ENCODE measurements around the gene SNAP91.

Gene SNAP91

DNA sequence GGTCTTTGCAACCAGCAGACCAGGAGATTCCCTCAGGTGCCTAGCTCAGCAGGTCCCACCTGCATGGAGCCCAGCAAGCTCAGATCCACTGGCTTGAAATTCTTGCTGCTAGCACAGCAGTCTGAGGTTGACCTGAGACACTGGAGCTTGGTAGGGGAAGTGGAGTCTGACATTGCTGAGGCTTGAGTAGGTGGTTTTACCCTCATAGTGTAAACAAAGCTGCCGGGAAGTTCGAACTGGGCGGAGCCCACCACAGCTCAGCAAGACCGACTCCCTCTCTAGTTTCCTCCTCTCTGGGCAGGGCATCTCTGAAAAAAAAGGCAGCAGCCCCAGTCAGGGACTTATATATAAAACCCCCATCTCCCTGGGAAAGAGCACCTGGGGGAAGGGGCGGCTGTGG, 162.3 kb downstream of the SNAP91 start:
- in situ Hi-C loops (cut with HindIII; ENCODE audit: low sequenced_read_pairs), result no loop called here

GRCh38 chr6:83539678-83540077, 169.2 kb downstream of the SNAP91 start:
- in situ Hi-C loops (cut with HindIII; ENCODE audit: low sequenced_read_pairs), result loop anchor here (5.0 kb wide), 1 partner anchor 58 kb away; no protein-coding TSS in a partner anchor

DNA sequence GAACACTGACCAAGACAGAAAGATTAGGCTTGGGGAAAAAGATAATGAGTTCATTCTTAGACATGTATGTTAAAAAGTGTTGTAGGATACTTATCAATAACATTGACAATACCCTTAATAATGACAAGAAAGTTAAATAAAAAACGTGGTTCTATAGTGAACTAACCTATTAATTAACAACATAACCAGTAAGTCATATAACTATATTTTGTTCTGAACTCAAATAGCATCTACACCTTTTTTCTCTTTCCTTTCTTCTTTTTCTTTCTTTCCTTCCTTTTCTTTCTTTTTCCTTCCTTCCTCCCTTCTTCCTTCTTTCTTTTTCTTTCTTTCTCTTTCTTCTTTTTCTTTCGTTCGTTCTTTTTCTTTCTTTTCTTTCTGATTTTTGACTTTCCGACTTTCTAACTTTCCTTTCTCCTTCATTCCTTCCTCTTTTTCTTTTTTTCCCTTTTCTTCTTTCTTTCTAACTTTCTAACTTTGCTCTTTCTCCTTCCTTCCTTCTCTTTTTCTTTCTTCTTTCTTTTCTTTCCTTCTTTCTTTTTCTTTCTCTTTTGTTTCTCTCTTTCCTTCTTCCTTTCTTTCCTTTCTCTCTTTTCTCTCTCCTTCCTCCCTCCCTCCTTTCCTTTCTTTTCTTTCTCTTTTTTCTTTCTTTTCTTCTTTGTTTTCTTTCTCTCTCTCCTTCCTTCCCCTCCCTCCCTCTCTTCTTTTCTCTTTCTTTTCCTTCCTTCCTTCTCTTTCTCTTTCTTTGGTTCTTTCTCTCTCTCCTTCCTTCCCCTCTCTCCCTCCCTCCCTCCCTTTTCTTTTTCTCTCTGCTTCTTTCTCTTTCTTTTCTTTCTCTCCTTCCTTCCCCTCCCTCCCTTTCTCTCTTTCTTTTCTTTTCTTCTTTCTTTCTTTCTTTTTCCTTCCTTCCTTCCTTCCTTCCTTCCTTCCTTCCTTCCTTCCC, 172.0 kb downstream of the SNAP91 start:
- in situ Hi-C loops (cut with HindIII; ENCODE audit: low sequenced_read_pairs), result loop anchor here (5.0 kb wide), 1 partner anchor 60 kb away; no protein-coding TSS in a partner anchor

DNA sequence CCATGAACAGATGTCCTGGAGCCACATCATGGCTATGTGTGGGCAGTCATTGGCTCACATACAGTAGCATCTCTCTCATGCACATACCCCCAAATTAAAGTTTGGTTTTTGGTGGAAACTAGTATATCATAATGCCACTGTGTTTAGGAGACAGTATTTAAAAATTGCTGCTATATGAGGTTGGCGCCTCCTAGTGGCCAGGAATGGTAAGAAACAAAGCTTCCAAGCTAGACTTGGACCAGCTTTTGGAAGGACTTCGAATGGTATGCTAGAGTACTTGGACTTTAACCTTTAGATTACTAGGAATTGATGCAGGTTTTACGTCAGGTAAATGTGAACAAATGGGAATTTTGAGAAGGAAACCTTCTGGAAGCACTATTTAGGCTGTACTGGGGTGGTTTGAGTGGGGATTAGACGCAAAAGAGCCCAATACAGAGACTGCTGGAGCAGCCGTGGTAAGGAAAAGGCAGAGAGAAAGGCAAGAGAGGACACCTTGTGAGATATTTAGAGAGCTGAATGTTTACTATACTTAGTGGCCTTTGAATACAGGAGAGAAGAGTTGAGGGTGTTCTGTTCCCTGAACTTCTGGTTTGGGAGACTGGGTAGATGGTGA, 172.8 kb downstream of the SNAP91 start:
- in situ Hi-C loops (cut with HindIII; ENCODE audit: low sequenced_read_pairs), result loop anchor here (5.0 kb wide), 1 partner anchor 61 kb away; no protein-coding TSS in a partner anchor

GRCh38 chr6:83518816-83519480, 190.0 kb downstream of the SNAP91 start:
- in situ Hi-C loops (cut with HindIII; ENCODE audit: low sequenced_read_pairs), result loop anchor here (25.0 kb wide), 1 partner anchor 107 kb away; no protein-coding TSS in a partner anchor

GRCh38 chr6:83517500-83517899, 191.4 kb downstream of the SNAP91 start:
- in situ Hi-C loops (cut with HindIII; ENCODE audit: low sequenced_read_pairs), result loop anchor here (25.0 kb wide), 1 partner anchor 105 kb away; no protein-coding TSS in a partner anchor

DNA sequence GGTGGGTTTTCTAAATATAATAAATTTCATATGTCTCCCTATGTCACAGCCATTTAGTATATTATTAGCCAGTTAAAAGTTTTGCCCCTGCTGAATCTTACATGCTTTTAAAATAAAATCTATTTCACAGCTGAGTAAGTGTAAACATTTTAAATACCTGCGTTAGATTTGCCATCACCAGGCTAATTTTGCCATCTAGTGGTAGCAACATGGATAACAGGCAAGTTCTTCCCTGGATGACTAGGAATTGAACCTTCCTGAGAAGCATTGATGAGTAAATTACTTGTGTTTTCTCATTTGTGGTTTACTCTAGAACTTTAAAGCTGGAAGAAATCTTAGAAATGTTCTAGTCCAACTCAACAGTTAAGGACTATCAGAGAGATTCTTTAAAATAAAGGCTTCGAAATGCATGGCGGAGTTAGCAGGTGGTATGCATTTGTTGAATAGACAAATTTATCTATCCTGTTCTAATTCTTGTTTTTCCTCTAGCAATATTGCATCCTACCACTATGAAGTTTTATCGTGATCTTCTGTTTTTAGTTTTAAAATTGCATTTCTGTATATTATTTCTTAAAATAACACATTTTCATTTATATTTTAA, 193.9 kb downstream of the SNAP91 start:
- in situ Hi-C loops (cut with HindIII; ENCODE audit: low sequenced_read_pairs), result loop anchor here (5.0 to 25.0 kb wide), 2 partner anchors 103 to 293 kb away; no protein-coding TSS in a partner anchor

DNA sequence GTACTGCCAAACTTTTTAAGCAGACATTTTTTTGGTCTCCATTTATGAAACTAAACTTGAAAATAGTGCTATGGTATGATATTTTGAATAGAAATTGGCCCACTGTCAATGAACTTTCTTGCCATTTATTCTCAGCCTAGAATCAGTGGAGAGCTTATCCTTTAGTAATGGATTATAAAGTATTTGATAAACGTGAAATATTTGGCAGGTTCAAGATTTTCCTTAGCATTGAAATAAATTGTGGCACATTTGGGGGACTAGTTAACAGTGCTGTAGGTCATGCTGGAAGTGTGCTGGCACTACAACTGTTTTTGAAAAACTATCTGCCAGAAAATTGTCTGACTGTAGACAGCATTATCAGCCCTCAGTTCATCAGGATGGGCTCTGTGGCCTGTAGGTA, 194.4 kb downstream of the SNAP91 start:
- in situ Hi-C loops (cut with HindIII; ENCODE audit: low sequenced_read_pairs), result loop anchor here (5.0 to 25.0 kb wide), 2 partner anchors 102 to 292 kb away; no protein-coding TSS in a partner anchor

DNA sequence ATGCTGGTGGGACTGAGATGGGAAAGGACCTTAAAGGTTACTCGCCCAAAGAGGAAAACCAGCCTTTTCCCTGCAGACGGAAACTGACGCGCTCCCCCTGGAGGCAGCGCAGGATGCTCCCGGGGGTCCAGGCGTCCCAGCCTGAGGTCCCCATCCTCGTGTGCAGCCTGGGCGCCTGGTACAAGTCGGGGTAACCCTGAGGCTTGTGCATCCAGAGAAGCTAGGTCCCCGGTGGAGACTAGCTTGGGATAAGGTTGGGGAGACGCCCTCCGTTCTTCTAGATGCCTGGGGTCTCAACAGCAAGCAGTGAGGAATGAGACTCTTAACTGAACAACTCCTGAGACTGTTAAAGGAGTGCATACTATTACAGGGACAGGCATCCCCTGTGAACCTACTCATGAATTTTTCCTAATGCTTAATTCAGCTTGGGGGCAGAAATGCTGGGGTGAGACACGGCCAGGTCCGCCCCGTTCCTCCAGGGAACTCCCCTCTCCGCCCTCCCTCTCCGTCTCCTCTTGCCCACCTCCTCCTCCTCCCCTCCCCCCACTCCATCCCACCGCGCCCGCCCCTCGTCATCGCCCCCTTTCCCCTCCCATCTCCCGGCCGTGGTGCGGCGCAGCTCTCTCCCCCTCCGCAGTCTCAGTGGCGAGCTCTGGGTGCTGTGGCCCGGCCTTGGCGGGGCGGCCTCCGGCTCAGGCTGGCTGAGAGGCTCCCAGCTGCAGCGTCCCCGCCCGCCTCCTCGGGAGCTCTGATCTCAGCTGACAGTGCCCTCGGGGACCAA, 196.8 kb downstream of the SNAP91 start, which contains the start of gene PRSS35:
PRSS35 (plus strand) TSS at position 634 of the 781 bp plus-strand sequence. CDS start 10,908 bp downstream, outside the sequence.
- in situ Hi-C loops (cut with HindIII; ENCODE audit: low sequenced_read_pairs), result loop anchor here (5.0 to 25.0 kb wide), 2 partner anchors 100 to 290 kb away; no protein-coding TSS in a partner anchor

- in situ Hi-C loops (cut with HindIII; ENCODE audit: low sequenced_read_pairs), result loop anchor here (5.0 to 25.0 kb wide), 2 partner anchors 99 to 289 kb away; no protein-coding TSS in a partner anchor
These were observed 197.6 kb downstream of the SNAP91 start for GRCh38 chr6:83511266-83511665.

DNA sequence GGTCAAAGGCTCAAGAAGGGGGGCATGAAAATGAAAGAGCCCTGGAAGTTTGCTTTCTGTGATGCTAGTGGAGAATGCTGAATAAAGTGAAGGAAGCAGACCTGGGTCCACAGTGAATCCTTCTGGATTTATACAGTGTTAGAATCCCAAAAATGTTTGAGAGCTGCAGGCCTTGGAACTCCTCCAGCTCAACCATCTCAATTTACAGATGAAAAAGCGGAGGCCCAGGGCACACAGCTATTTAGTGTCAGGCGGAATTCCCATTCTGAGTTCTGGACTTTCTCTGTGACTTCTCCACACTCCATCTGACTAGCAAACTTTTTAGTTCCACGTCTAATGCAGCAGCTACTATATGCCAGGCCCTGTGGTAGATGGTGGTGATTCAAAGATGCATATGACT, 198.1 kb downstream of the SNAP91 start:
- in situ Hi-C loops (cut with HindIII; ENCODE audit: low sequenced_read_pairs), result loop anchor here (5.0 to 25.0 kb wide), 2 partner anchors 98 to 288 kb away; no protein-coding TSS in a partner anchor

DNA sequence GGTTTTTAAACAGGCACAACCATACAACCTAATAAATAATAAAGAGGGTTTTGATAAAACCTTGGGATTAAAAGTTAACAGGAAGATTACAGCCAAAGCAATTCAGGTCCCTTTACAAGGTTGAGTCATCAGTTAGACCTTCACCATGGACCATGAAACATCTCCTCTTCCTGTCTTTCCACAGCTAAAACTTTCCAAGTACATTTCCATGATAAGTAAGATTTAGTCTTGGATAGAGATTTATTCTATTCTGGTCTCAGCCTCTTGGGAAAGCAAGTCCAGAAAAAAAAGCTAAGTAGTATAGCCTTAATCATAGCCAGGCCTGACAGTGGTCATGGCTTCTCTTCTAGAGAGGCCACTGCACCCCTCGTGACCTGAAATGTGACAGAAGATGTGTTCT, 199.5 kb downstream of the SNAP91 start:
- in situ Hi-C loops (cut with HindIII; ENCODE audit: low sequenced_read_pairs), result loop anchor here (25.0 kb wide), 1 partner anchor 97 kb away; no protein-coding TSS in a partner anchor

- in situ Hi-C loops (cut with HindIII; ENCODE audit: low sequenced_read_pairs), result loop anchor here (25.0 kb wide), 1 partner anchor 93 kb away; no protein-coding TSS in a partner anchor
These were observed 203.5 kb downstream of the SNAP91 start for GRCh38 chr6:83505356-83505755.
